Measurements from ENCODE around the gene ACTN2.
A peak's percentile ranks its signal among the peaks of the same experiment; 100 is the strongest.

Gene ACTN2

DNA sequence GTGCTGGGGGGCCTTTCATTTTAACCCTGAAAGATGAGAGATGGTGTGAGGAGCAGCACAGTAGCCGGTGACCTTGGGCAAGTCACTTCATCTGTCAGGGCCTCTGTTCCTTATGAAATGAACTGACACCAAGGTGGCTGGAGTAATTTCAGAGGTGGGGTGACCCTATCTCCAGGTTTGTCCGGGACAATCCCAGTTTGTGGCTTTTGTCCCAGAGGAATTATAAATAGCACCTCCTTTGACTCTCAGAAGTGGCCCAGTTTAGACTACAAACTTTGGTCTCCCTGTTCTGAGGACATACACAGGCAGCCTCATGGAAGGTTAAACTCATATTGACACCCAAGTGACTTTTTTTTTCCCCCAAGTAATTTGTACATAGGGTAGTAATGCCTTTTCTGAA, 14.6 kb downstream of the ACTN2 start:
- Histone ChIP-seq H3K36me3 (replicated peaks in 1 of 2; ENCODE audit: control insufficient read depth in 2 of 2, insufficient read depth in 2 of 2, low read length in 2 of 2) (no peaks in the 10 kb centered on the region), H2AK5ac (ENCODE audit: low read depth, low read length) (no peak overlapping the region), H3K18ac (ENCODE audit: low read length) (no peak overlapping the region), H3K9ac (ENCODE audit: low read depth, low read length, poor library complexity) (no peak overlapping the region), H2BK15ac (ENCODE audit: low read length) (no peak overlapping the region), H4K8ac (ENCODE audit: low read depth, low read length) (no peak overlapping the region), H3K4me3 (ENCODE audit: low read length in 2 of 2) (no peak overlapping the region), H2BK12ac (ENCODE audit: low read length) (no peak overlapping the region), H3K14ac (ENCODE audit: low read length) (no peak overlapping the region), H3K27me3 (ENCODE audit: control insufficient read depth in 3 of 3, insufficient read depth in 3 of 3, low read depth in 1 of 3, low read length in 3 of 3) (no peaks in the 10 kb centered on the region), H3K4me2 (ENCODE audit: insufficient read depth, low read length, poor library complexity, severe bottlenecking) (no peak overlapping the region), H2AFZ (ENCODE audit: low read length) (no peak overlapping the region), H3K4ac (ENCODE audit: low read length) (no peak overlapping the region), H3K9me3 (replicated peaks in 1 of 2; ENCODE audit: control insufficient read depth in 2 of 2, insufficient read depth in 1 of 2, low read depth in 1 of 2, low read length in 2 of 2) (no peaks in the 10 kb centered on the region), H4K91ac (ENCODE audit: low read depth, low read length, poor library complexity) (no peak overlapping the region), H2BK120ac (ENCODE audit: low read depth, low read length) (no peak overlapping the region), H3K79me1 (ENCODE audit: low read depth, low read length) (no peaks in the 10 kb centered on the region), H3K4me1 (ENCODE audit: control insufficient read depth in 2 of 2, insufficient read depth in 1 of 2, low read depth in 1 of 2, low read length in 2 of 2) (peaks cover 0 to 2% of the 10 kb centered on the region in 2 donors), H3K27ac (replicated peaks; ENCODE audit: low read length) (no peak overlapping the region), H2BK5ac (ENCODE audit: low read length) (no peak overlapping the region), H3K23ac (ENCODE audit: low read depth, low read length, poor library complexity) (no peak overlapping the region)
- no CpG with 5 or more reads among the region's 2 CpGs for WGBS, 2 donors (ENCODE audit: extremely low coverage in 2 of 2, insufficient read length in 2 of 2, insufficient replicate concordance in 1 of 2)
- DNase-seq (ENCODE audit: low spot score), result no peak

DNA sequence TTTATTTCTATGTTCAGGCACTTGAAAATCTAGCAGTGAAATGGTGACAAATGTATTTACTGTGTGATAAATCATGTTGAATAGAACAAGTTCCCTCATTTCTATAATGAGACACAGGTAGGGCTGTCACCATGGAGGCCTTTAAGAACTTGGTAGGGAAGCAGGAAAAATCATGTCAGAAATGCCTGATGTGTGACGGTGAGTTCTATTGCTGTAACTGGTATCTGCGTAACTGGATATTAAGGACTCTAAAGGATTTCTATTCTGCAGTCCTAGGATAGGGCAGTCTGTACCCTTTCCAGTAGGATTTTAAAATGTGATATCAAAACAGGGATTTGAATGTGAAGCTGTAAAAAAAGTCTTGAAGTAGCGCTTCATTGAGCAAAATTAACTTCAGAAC, 15.5 kb downstream of the ACTN2 start:
- H2AK5ac ChIP-seq (ENCODE audit: low read depth, low read length), result no peak overlapping the region
- DNase-seq (ENCODE audit: low spot score), result no peak
- no peak overlapping the region for H3K23ac ChIP-seq (ENCODE audit: low read depth, low read length, poor library complexity)
- H3K4me2 ChIP-seq (ENCODE audit: insufficient read depth, low read length, poor library complexity, severe bottlenecking), result no peak overlapping the region
- H4K8ac ChIP-seq (ENCODE audit: low read depth, low read length), result no peak overlapping the region
- H3K4ac ChIP-seq (ENCODE audit: low read length), result no peak overlapping the region
- no peak overlapping the region for H2BK15ac ChIP-seq (ENCODE audit: low read length)
- H3K4me1 ChIP-seq (ENCODE audit: control insufficient read depth in 2 of 2, insufficient read depth in 1 of 2, low read depth in 1 of 2, low read length in 2 of 2), result peaks cover 0 to 2% of the 10 kb centered on the region in 2 donors
- H3K27me3 ChIP-seq (ENCODE audit: control insufficient read depth in 3 of 3, insufficient read depth in 3 of 3, low read depth in 1 of 3, low read length in 3 of 3), result no peaks in the 10 kb centered on the region
- no peak overlapping the region for H3K27ac ChIP-seq (replicated peaks; ENCODE audit: low read length)
- no peaks in the 10 kb centered on the region for H3K36me3 ChIP-seq (replicated peaks in 1 of 2; ENCODE audit: control insufficient read depth in 2 of 2, insufficient read depth in 2 of 2, low read length in 2 of 2)
- no peak overlapping the region for H2BK5ac ChIP-seq (ENCODE audit: low read length)
- no peaks in the 10 kb centered on the region for H3K79me1 ChIP-seq (ENCODE audit: low read depth, low read length)
- no CpG with 5 or more reads among the region's 3 CpGs for WGBS, 2 donors (ENCODE audit: extremely low coverage in 2 of 2, insufficient read length in 2 of 2, insufficient replicate concordance in 1 of 2)
- H3K14ac ChIP-seq (ENCODE audit: low read length), result no peak overlapping the region
- H3K9me3 ChIP-seq (replicated peaks in 1 of 2; ENCODE audit: control insufficient read depth in 2 of 2, insufficient read depth in 1 of 2, low read depth in 1 of 2, low read length in 2 of 2), result no peaks in the 10 kb centered on the region
- no peak overlapping the region for H2AFZ ChIP-seq (ENCODE audit: low read length)
- H2BK12ac ChIP-seq (ENCODE audit: low read length), result no peak overlapping the region
- H3K18ac ChIP-seq (ENCODE audit: low read length), result no peak overlapping the region
- H3K9ac ChIP-seq (ENCODE audit: low read depth, low read length, poor library complexity), result no peak overlapping the region
- no peak overlapping the region for H2BK120ac ChIP-seq (ENCODE audit: low read depth, low read length)
- H4K91ac ChIP-seq (ENCODE audit: low read depth, low read length, poor library complexity), result no peak overlapping the region
- no peak overlapping the region for H3K4me3 ChIP-seq (ENCODE audit: low read length in 2 of 2)

- Histone ChIP-seq H3K4me3 (ENCODE audit: low read length in 2 of 2) (no peak overlapping the region), H3K27ac (replicated peaks; ENCODE audit: low read length) (no peak overlapping the region), H3K4me2 (ENCODE audit: insufficient read depth, low read length, poor library complexity, severe bottlenecking) (no peak overlapping the region), H2AK5ac (ENCODE audit: low read depth, low read length) (no peak overlapping the region), H3K18ac (ENCODE audit: low read length) (no peak overlapping the region), H4K8ac (ENCODE audit: low read depth, low read length) (no peak overlapping the region), H2BK15ac (ENCODE audit: low read length) (no peak overlapping the region), H3K23ac (ENCODE audit: low read depth, low read length, poor library complexity) (no peak overlapping the region), H3K4me1 (ENCODE audit: control insufficient read depth in 2 of 2, insufficient read depth in 1 of 2, low read depth in 1 of 2, low read length in 2 of 2) (peaks cover 0 to 2% of the 10 kb centered on the region in 2 donors), H3K36me3 (replicated peaks in 1 of 2; ENCODE audit: control insufficient read depth in 2 of 2, insufficient read depth in 2 of 2, low read length in 2 of 2) (no peaks in the 10 kb centered on the region), H3K4ac (ENCODE audit: low read length) (no peak overlapping the region), H2AFZ (ENCODE audit: low read length) (no peak overlapping the region), H2BK12ac (ENCODE audit: low read length) (no peak overlapping the region), H2BK5ac (ENCODE audit: low read length) (no peak overlapping the region), H3K9me3 (replicated peaks in 1 of 2; ENCODE audit: control insufficient read depth in 2 of 2, insufficient read depth in 1 of 2, low read depth in 1 of 2, low read length in 2 of 2) (no peaks in the 10 kb centered on the region), H4K91ac (ENCODE audit: low read depth, low read length, poor library complexity) (no peak overlapping the region), H2BK120ac (ENCODE audit: low read depth, low read length) (no peak overlapping the region), H3K9ac (ENCODE audit: low read depth, low read length, poor library complexity) (no peak overlapping the region), H3K79me1 (ENCODE audit: low read depth, low read length) (no peaks in the 10 kb centered on the region), H3K14ac (ENCODE audit: low read length) (no peak overlapping the region), H3K27me3 (ENCODE audit: control insufficient read depth in 3 of 3, insufficient read depth in 3 of 3, low read depth in 1 of 3, low read length in 3 of 3) (no peaks in the 10 kb centered on the region)
- no CpG with 5 or more reads among the region's 3 CpGs for WGBS, 2 donors (ENCODE audit: extremely low coverage in 2 of 2, insufficient read length in 2 of 2, insufficient replicate concordance in 1 of 2)
- DNase-seq (ENCODE audit: low spot score), result no peak
Observed at GRCh38 chr1:236702791-236703394, 16.6 kb downstream of the ACTN2 start.

- H3K18ac ChIP-seq (ENCODE audit: low read length), result no peak overlapping the region
- no peak overlapping the region for H2BK15ac ChIP-seq (ENCODE audit: low read length)
- no peak overlapping the region for H2BK12ac ChIP-seq (ENCODE audit: low read length)
- no peak overlapping the region for H2AK5ac ChIP-seq (ENCODE audit: low read depth, low read length)
- no peak overlapping the region for H3K9ac ChIP-seq (ENCODE audit: low read depth, low read length, poor library complexity)
- no peak overlapping the region for H2BK5ac ChIP-seq (ENCODE audit: low read length)
- H2BK120ac ChIP-seq (ENCODE audit: low read depth, low read length), result no peak overlapping the region
- no peaks in the 10 kb centered on the region for H3K36me3 ChIP-seq (replicated peaks in 1 of 2; ENCODE audit: control insufficient read depth in 2 of 2, insufficient read depth in 2 of 2, low read length in 2 of 2)
- no peak overlapping the region for H4K91ac ChIP-seq (ENCODE audit: low read depth, low read length, poor library complexity)
- H3K4me3 ChIP-seq (ENCODE audit: low read length in 2 of 2), result no peak overlapping the region
- H3K79me1 ChIP-seq (ENCODE audit: low read depth, low read length), result no peaks in the 10 kb centered on the region
- H3K14ac ChIP-seq (ENCODE audit: low read length), result no peak overlapping the region
- H3K27ac ChIP-seq (replicated peaks; ENCODE audit: low read length), result no peak overlapping the region
- no peaks in the 10 kb centered on the region for H3K27me3 ChIP-seq (ENCODE audit: control insufficient read depth in 3 of 3, insufficient read depth in 3 of 3, low read depth in 1 of 3, low read length in 3 of 3)
- DNase-seq (ENCODE audit: low spot score), result no peak
- no peak overlapping the region for H4K8ac ChIP-seq (ENCODE audit: low read depth, low read length)
- H3K9me3 ChIP-seq (replicated peaks in 1 of 2; ENCODE audit: control insufficient read depth in 2 of 2, insufficient read depth in 1 of 2, low read depth in 1 of 2, low read length in 2 of 2), result no peaks in the 10 kb centered on the region
- H2AFZ ChIP-seq (ENCODE audit: low read length), result peak overlapping the region; percentile 37
- no peak overlapping the region for H3K23ac ChIP-seq (ENCODE audit: low read depth, low read length, poor library complexity)
- no peak overlapping the region for H3K4me2 ChIP-seq (ENCODE audit: insufficient read depth, low read length, poor library complexity, severe bottlenecking)
- WGBS, 2 donors (ENCODE audit: extremely low coverage in 2 of 2, insufficient read length in 2 of 2, insufficient replicate concordance in 1 of 2), result no CpG with 5 or more reads among the region's 1 CpG
- no peaks in the 10 kb centered on the region for H3K4me1 ChIP-seq (ENCODE audit: control insufficient read depth in 2 of 2, insufficient read depth in 1 of 2, low read depth in 1 of 2, low read length in 2 of 2)
- no peak overlapping the region for H3K4ac ChIP-seq (ENCODE audit: low read length)
Observed at GRCh38 chr1:236705771-236706170, 19.5 kb downstream of the ACTN2 start.
